IPS DF 6.9 (cell line): ENCODE results near the gene SYT15.
"Not testable (repeated sequence)": the region's sequence is repeated elsewhere in the genome, so short reads cannot be mapped to it uniquely, and the experiment has no call there.

Source experiments
- DNase-seq: peaks from one replicate; pipeline ENCODE4 v3.0.0-alpha.2; 2013; ENCODE audit warnings: low read depth, low spot score
- H3K27ac ChIP-seq: one replicate; pipeline ENCODE4 v1.5.1; 2013; ENCODE audit warnings: low read length, control low read depth
- H3K27me3 ChIP-seq: 2 replicates; pipeline ENCODE4 v1.6.1; 2013; ENCODE audit warnings: mild to moderate bottlenecking, low read length; ENCODE audit not compliant: control insufficient read depth, insufficient read depth
- H3K36me3 ChIP-seq: 2 replicates; pipeline ENCODE4 v1.6.1; 2013; ENCODE audit warnings: low read length; ENCODE audit not compliant: control insufficient read depth, insufficient read depth
- H3K4me1 ChIP-seq: 2 replicates; pipeline ENCODE4 v1.6.1; 2013; ENCODE audit warnings: low read length; ENCODE audit not compliant: control insufficient read depth, insufficient read depth
- H3K4me3 ChIP-seq: 2 replicates; pipeline ENCODE4 v1.5.1; 2013; ENCODE audit warnings: mild to moderate bottlenecking, low read length
- H3K9me3 ChIP-seq: 2 replicates; pipeline ENCODE4 v1.6.1; 2013; ENCODE audit warnings: low read length, inconsistent platforms; ENCODE audit not compliant: control insufficient read depth, insufficient read depth
- WGBS: extraction: QIAGEN DNeasy Blood & Tissue Kit; methylation state at CpG from one replicate; pipeline ENCODE4 v1.1.7; 2013; ENCODE audit warnings: mixed read lengths, missing lambda C conversion rate; ENCODE audit not compliant: insufficient read length, insufficient coverage; 5-methylcytosine and 5-hydroxymethylcytosine counted together

The SYT15 gene

DNA sequence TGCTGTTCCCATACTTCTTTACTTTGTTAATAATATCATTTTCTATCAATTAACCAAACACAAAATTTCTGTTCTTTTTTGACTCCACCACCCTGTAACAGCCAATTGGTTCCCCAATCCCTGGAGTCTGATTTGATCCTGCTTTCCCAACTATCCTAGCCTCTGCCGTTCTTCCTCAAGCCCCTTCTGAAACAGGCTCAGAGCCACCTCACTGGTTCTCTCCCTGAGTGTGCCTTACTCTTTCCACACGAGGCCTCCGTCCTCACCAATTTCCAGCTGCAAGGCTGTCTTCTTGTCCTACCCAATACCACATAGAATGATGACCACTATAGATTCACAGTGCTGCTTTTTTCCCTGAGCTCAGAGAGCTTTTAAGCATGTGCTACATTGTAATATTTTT is 52.8 kb downstream of the SYT15 start:
- not testable (repeated sequence) for H3K27me3 ChIP-seq, DNase-seq, H3K9me3 ChIP-seq, H3K27ac ChIP-seq, H3K4me3 ChIP-seq, H3K4me1 ChIP-seq, H3K36me3 ChIP-seq
- no CpG with 5 or more reads among the region's 3 CpGs for whole genome bisulfite sequencing

- no CpG with 5 or more reads among the region's 5 CpGs for WGBS
- H3K4me1 ChIP-seq, H3K36me3 ChIP-seq, DNase-seq, H3K9me3 ChIP-seq, H3K4me3 ChIP-seq, H3K27ac ChIP-seq, H3K27me3 ChIP-seq: not testable (repeated sequence)
These were observed 55.8 kb downstream of the SYT15 start for GRCh38 chr10:46634698-46635097.

GRCh38 chr10:46635364-46635959 is 56.5 kb downstream of the SYT15 start:
- not testable (repeated sequence) for H3K9me3 ChIP-seq
- WGBS: no CpG with 5 or more reads among the region's 63 CpGs

GRCh38 chr10:46640005-46640404 is 61.1 kb downstream of the SYT15 start:
- not testable (repeated sequence) for H3K4me3 ChIP-seq, H3K27me3 ChIP-seq, H3K9me3 ChIP-seq, H3K4me1 ChIP-seq, DNase-seq, H3K27ac ChIP-seq, H3K36me3 ChIP-seq

More at GRCh38 chr10:46635364-46635959, 56.5 kb downstream of the SYT15 start:
- DNase-seq, H3K27me3 ChIP-seq, H3K27ac ChIP-seq, H3K4me3 ChIP-seq, H3K4me1 ChIP-seq, H3K36me3 ChIP-seq: not testable (repeated sequence)
